Ascending aorta (tissue), 2 donors: ENCODE data around the gene VPS51. TPM values are rescaled to one million over a fixed set of nuclear protein-coding genes. Genes with fewer than 3 reads are reported as not detected.

Experiments
- DNase-seq, 2 donors: peaks; one replicate each; pipeline ENCODE4 v3.0.0-alpha.2; 2019; ENCODE audit warnings: low spot score in 2 of 2
- H3K27ac ChIP-seq, 2 donors: fragments of 200-600 bp; sonication (generic); one replicate each; pipeline ENCODE4 v1.5.1; 2016 to 2017; ENCODE audit warnings: mild to moderate bottlenecking in 1 of 2
- H3K27me3 ChIP-seq: fragments of 200-600 bp; sonication (generic); one replicate; pipeline ENCODE4 v1.5.1; 2017
- H3K36me3 ChIP-seq, 2 donors: fragments of 200-600 bp; sonication (generic); one replicate each; pipeline ENCODE4 v1.5.1; 2016
- H3K4me1 ChIP-seq, 2 donors: fragments of 200-600 bp; sonication (generic); one replicate each; pipeline ENCODE4 v1.5.1; 2016 to 2017; ENCODE audit warnings: mild to moderate bottlenecking in 1 of 2
- H3K4me3 ChIP-seq, 2 donors: fragments of 200-600 bp; sonication (generic); one replicate each; pipeline ENCODE4 v1.5.1; 2016 to 2017; ENCODE audit warnings: mild to moderate bottlenecking in 1 of 2
- H3K9me3 ChIP-seq, 2 donors: fragments of 200-600 bp; sonication (generic); one replicate each; pipeline ENCODE4 v1.5.1; 2016
- CTCF ChIP-seq, 3 experiments: fragments of 200-600 bp in 2 of 3; fragments of 450-650 bp in 1 of 3; sonication (generic) in 2 of 3; IDR thresholded peaks; one replicate each; pipeline ENCODE4 v1.5.1; 2016 to 2019; ENCODE audit warnings: antibody characterized with exemption in 3 of 3, mild to moderate bottlenecking in 1 of 3, moderate library complexity in 1 of 3
- intact Hi-C: fragments of 100-400 bp; cut with DNase I; formaldehyde crosslinking; loops from one replicate; pipeline ENCODE4 v1.15.1; 2023
- total RNA-seq: library from RNA; depleted of rRNA; stranded (reverse); fragments of >200 nt; gene quantifications from one replicate; pipeline ENCODE4 v1.1.0, GENCODE V29; 2016

VPS51 gene
- total RNA-seq, 1 donor from 2014 or later = 226 TPM

DNA sequence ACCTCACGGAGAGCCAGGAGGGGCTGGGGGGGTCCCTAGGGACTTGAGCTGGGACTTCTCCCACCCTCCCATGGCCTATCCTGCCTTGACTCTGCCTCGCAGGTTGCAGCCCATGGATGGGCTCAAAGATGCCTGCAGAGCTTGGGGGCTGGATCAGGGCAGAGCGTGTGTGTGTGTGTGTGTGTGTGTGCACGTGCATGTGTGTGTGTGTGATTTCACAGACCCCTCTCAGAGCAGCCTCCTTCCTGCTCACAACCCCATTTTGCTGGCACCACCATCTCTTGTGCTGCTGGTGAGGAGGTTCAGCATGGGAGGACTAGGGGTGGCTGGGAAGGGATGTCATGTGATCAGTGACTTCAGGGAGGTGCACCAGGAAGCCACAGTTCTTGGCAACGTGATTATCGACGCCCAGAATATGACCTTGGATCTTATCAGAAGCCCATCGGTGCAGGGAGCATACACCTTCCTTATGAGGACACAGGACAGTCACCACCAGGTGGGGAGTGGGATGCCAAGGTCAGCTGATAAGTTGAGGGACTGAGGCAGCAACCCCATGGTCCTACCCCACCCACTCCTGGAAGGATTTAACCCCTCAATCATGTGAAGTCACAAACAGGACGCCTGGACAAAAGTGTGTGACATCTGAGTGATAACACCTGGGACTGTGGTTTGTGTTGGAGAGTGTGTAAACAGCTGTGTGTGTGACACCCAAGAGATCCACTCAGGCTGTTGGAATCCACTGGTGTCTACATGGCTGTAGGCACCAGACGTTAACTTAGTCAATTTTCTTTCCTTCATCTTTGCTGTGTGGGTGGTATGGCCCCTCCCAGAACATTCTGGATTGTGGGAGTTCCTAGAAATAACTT is 35.8 kb upstream of the VPS51 start:
- Histone ChIP-seq H3K36me3 (no peaks in the 10 kb centered on the region), H3K4me1 (no peaks in the 10 kb centered on the region), H3K27me3 (no peaks in the 10 kb centered on the region), H3K27ac (no peak overlapping the region), H3K4me3 (no peak overlapping the region), H3K9me3 (no peaks in the 10 kb centered on the region)
- intact Hi-C loops = no loop called here
- DNase-seq = no peak
- TF ChIP-seq CTCF (IDR thresholded peaks at IDR 0.05) = no peak

- H3K4me3 ChIP-seq = no peak overlapping the region
- H3K4me1 ChIP-seq = no peaks in the 10 kb centered on the region
- no peaks in the 10 kb centered on the region for H3K9me3 ChIP-seq
- no peak for DNase-seq
- no peak for TF ChIP-seq CTCF (IDR thresholded peaks at IDR 0.05)
- no peaks in the 10 kb centered on the region for H3K27me3 ChIP-seq
- no peaks in the 10 kb centered on the region for H3K36me3 ChIP-seq
- H3K27ac ChIP-seq = no peak overlapping the region
- intact Hi-C loops = no loop called here
Measured at GRCh38 chr11:65060913-65061408, 35.1 kb upstream of the VPS51 start.

DNA sequence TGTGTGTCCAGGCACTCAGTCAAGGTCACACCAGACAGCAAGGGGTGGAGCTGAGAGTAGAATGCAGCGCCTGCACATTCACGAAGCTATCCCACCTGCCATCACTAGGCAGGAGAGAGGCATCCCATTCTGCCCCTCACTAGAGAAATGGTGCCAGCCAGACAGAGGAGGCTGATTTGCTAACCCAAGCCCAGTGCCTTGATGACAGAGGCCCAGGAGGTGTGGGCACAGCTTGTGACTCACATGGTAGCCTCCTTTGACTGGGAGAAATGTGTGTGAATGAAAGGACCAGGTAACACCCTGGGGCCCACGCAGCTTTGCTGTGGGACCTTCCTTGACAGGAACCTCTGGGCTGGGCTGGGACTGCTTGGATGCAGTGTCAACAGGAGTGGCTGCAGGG is 32.5 kb upstream of the VPS51 start:
- intact Hi-C loops = no loop called here
- Histone ChIP-seq H3K27me3 (no peaks in the 10 kb centered on the region), H3K9me3 (no peaks in the 10 kb centered on the region), H3K27ac (no peak overlapping the region), H3K4me3 (no peak overlapping the region), H3K4me1 (no peaks in the 10 kb centered on the region), H3K36me3 (no peaks in the 10 kb centered on the region)
- DNase-seq = no peak
- TF ChIP-seq CTCF (IDR thresholded peaks at IDR 0.05) = no peak

DNA sequence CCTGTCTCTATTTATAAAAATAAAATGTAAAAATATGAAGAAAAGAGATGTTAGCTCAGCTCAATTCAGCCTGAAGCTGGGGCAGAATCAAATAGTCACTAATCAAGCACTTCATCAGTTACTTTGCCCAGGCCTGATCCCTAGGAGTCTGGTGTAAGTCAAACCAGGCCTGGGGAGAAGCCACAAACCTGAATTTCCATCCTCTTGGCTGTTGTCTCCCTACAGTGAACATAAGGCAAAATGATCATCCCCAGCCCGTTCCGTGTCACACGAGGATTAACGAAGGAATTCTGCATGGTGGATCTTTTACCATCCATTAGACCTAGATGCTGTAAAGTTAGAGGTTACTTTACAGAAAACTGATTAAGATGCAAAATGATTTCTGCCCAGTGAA is 31.2 kb upstream of the VPS51 start:
- Histone ChIP-seq H3K27me3 (no peaks in the 10 kb centered on the region), H3K27ac (no peak overlapping the region), H3K9me3 (no peaks in the 10 kb centered on the region), H3K4me3 (no peak overlapping the region), H3K36me3 (no peaks in the 10 kb centered on the region), H3K4me1 (no peaks in the 10 kb centered on the region)
- TF ChIP-seq CTCF (IDR thresholded peaks at IDR 0.05) = no peak
- DNase-seq = no peak
- intact Hi-C loops = no loop called here

- intact Hi-C loops = no loop called here
- H3K9me3 ChIP-seq = no peaks in the 10 kb centered on the region
- DNase-seq = no peak
Measured at GRCh38 chr11:65065851-65066250, 30.2 kb upstream of the VPS51 start.

More at GRCh38 chr11:65065851-65066250, 30.2 kb upstream of the VPS51 start:
- Histone ChIP-seq H3K4me1 (no peaks in the 10 kb centered on the region), H3K4me3 (no peak overlapping the region), H3K27ac (no peak overlapping the region), H3K27me3 (no peaks in the 10 kb centered on the region), H3K36me3 (no peaks in the 10 kb centered on the region)
- TF ChIP-seq CTCF (IDR thresholded peaks at IDR 0.05) = no peak
